Upper lobe of left lung (tissue), 6 donors: Measurements from ENCODE around the gene MPPED2. TPM values are rescaled to one million over a fixed set of nuclear protein-coding genes. Genes with fewer than 3 reads are reported as not detected.
A peak's percentile ranks its signal among the peaks of the same experiment; 100 is the strongest.

Source experiments
- ATAC-seq, 2 donors: fragments of 200-7000 bp; cut with Tn5 transposase; one replicate each; pipeline ENCODE4 v1.9.1; 2022; ENCODE audit warnings: mild to moderate bottlenecking in 2 of 2, moderate library complexity in 2 of 2; ENCODE audit not compliant: low FRiP score in 2 of 2
- DNase-seq, 2 donors: peaks; one replicate each; pipeline ENCODE4 v3.0.0-alpha.2; 2019 to 2020
- H3K27ac ChIP-seq, 4 donors: fragments of 200-600 bp; sonication (generic); one replicate each; pipeline ENCODE4 v1.5.1; 2016 to 2019
- H3K27me3 ChIP-seq, 4 donors: fragments of 200-600 bp; sonication (generic); one replicate each; pipeline ENCODE4 v1.5.1; 2017 to 2019
- H3K36me3 ChIP-seq, 4 donors: fragments of 200-600 bp; sonication (generic); one replicate each; pipeline ENCODE4 v1.5.1; 2016 to 2019
- H3K4me1 ChIP-seq, 4 donors: fragments of 200-600 bp; sonication (generic); one replicate each; pipeline ENCODE4 v1.5.1; 2018 to 2019
- H3K4me3 ChIP-seq, 4 donors: fragments of 200-600 bp; sonication (generic); one replicate each; pipeline ENCODE4 v1.5.1; 2017 to 2019; ENCODE audit warnings: mild to moderate bottlenecking in 2 of 4, moderate library complexity in 1 of 4
- H3K9me3 ChIP-seq, 4 donors: fragments of 200-600 bp; sonication (generic); one replicate each; pipeline ENCODE4 v1.5.1; 2018 to 2019
- EP300 ChIP-seq, 4 donors: sonication (generic); formaldehyde crosslinking; IDR thresholded peaks; one replicate each; pipeline ENCODE4 v1.5.1; 2017; ENCODE audit warnings: antibody characterized with exemption in 4 of 4, control low read depth in 2 of 4
- POLR2A ChIP-seq, 4 donors: fragments of 450-650 bp; IDR thresholded peaks; one replicate each; pipeline ENCODE4 v1.5.1; 2016 to 2017; ENCODE audit warnings: antibody characterized with exemption in 4 of 4, mild to moderate bottlenecking in 2 of 4
- POLR2AphosphoS5 ChIP-seq, 2 donors: sonication (generic); formaldehyde crosslinking; IDR thresholded peaks; one replicate each; pipeline ENCODE4 v1.5.1; 2017; ENCODE audit warnings: antibody characterized with exemption in 2 of 2
- WGBS, 2 donors: methylation state at CpG; one replicate each; pipeline ENCODE4 v1.1.5; 2017 to 2018; 5-methylcytosine and 5-hydroxymethylcytosine counted together
- total RNA-seq, 6 donors: library from RNA; depleted of rRNA in 4 of 6; stranded (reverse); fragments of >200 nt in 4 of 6; gene quantifications; one replicate each; pipeline versions ENCODE4 v1.1.0 to v1.2.1, GENCODE V29; 2016 to 2021
- TF ChIP-seq, protein P1 (sequence below), 6 experiments: fragments of 450-650 bp in 4 of 6; fragments of 200-600 bp in 2 of 6; sonication (generic) in 2 of 6; IDR thresholded peaks; one replicate each; pipeline ENCODE4 v1.5.1; 2016 to 2019; ENCODE audit warnings: antibody characterized with exemption in 6 of 6
- donor health status: DM: no; HTN: no; CAD: no; lungs with moderate emphysema.
- donor health status: DM: no; HTN: yes; CAD: no; lungs with severe emphysema.

The MPPED2 gene
- total RNA-seq, 6 donors from 2014 or later, result 0.20 to 3.8 (median 0.49) TPM; not detected in 1

GRCh38 chr11:30468881-30469280, 117.3 kb downstream of the MPPED2 start:
- TF ChIP-seq EP300 (IDR thresholded peaks at IDR 0.05) (no peak), POLR2AphosphoS5 (IDR thresholded peaks at IDR 0.05) (no peak), POLR2A (IDR thresholded peaks at IDR 0.05) (no peak)
- TF ChIP-seq, protein P1, sequence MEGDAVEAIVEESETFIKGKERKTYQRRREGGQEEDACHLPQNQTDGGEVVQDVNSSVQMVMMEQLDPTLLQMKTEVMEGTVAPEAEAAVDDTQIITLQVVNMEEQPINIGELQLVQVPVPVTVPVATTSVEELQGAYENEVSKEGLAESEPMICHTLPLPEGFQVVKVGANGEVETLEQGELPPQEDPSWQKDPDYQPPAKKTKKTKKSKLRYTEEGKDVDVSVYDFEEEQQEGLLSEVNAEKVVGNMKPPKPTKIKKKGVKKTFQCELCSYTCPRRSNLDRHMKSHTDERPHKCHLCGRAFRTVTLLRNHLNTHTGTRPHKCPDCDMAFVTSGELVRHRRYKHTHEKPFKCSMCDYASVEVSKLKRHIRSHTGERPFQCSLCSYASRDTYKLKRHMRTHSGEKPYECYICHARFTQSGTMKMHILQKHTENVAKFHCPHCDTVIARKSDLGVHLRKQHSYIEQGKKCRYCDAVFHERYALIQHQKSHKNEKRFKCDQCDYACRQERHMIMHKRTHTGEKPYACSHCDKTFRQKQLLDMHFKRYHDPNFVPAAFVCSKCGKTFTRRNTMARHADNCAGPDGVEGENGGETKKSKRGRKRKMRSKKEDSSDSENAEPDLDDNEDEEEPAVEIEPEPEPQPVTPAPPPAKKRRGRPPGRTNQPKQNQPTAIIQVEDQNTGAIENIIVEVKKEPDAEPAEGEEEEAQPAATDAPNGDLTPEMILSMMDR (IDR thresholded peaks at IDR 0.05), result no peak
- no peak overlapping the region for H3K4me3 ChIP-seq
- 26 to 36% methylated on average over 2 of the region's 2 CpGs for WGBS, 2 donors

GRCh38 chr11:30467176-30467575, 119.0 kb downstream of the MPPED2 start:
- no peaks in the 10 kb centered on the region for H3K9me3 ChIP-seq
- TF ChIP-seq EP300 (IDR thresholded peaks at IDR 0.05) (no peak), POLR2AphosphoS5 (IDR thresholded peaks at IDR 0.05) (no peak), POLR2A (IDR thresholded peaks at IDR 0.05) (no peak)
- TF ChIP-seq, protein P1 (IDR thresholded peaks at IDR 0.05), result no peak
- DNase-seq (peak in 1 of 2 donors; percentile 1), ATAC-seq (peak in 1 of 2 donors; percentile 17)
- H3K4me3 ChIP-seq, result no peak overlapping the region
- H3K4me1 ChIP-seq, result peaks cover 0 to 5% (median 0%) of the 10 kb centered on the region in 4 donors
- H3K36me3 ChIP-seq, result no peaks in the 10 kb centered on the region
- H3K27me3 ChIP-seq, result no peaks in the 10 kb centered on the region
- H3K27ac ChIP-seq, result no peak overlapping the region

More at GRCh38 chr11:30468881-30469280, 117.3 kb downstream of the MPPED2 start:
- ATAC-seq, result no peak
- Histone ChIP-seq H3K27ac (no peak overlapping the region), H3K4me1 (peaks cover 0 to 5% (median 0%) of the 10 kb centered on the region in 4 donors), H3K27me3 (no peaks in the 10 kb centered on the region), H3K36me3 (no peaks in the 10 kb centered on the region), H3K9me3 (no peaks in the 10 kb centered on the region)
- DNase-seq, result no peak

DNA sequence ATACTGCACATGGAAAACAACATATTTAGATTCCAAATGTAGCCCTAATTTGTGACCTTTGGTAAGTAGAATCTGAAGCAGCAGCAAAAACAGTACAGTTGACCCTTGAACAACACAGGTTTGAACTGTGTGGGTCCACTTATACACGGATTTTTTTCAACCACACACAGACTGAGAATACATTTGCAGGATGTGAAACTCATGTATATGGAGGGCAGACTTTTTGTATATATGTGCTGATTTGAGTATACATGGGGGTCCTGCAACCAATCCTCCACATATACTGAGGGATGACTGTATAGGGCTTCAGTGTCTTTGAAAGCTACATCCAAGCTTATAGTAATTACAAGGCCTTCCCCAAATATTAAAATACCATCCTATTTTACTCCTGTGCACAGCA, 120.5 kb downstream of the MPPED2 start:
- 58 to 80% methylated on average over 1 of the region's 1 CpG for WGBS, 2 donors

DNA sequence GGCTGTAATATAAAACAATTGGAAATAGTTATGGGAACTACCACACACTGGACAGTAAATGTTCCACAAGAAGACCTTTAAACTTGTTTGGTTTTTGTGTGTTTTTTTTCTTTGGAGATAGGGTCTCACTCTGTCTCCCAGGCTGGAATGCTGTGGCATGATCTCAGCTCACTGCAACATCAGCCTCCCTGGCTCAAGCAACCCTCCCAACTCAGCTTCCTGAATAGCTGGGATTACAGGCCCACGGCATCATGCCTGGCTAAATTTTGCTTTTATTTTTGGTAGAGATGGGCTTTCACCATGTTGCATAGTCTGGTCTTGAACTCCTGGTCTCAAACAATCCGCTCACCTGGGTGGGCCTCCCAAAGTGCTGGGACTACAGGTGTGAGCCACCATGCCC, 121.0 kb downstream of the MPPED2 start:
- DNase-seq (no peak), ATAC-seq (no peak)
- no peaks in the 10 kb centered on the region for H3K9me3 ChIP-seq
- peaks cover 0 to 5% (median 0%) of the 10 kb centered on the region in 4 donors for H3K4me1 ChIP-seq
- WGBS, 2 donors, result 84 to 88% methylated on average over 2 of the region's 2 CpGs
- TF ChIP-seq EP300 (IDR thresholded peaks at IDR 0.05) (no peak), POLR2A (IDR thresholded peaks at IDR 0.05) (no peak), POLR2AphosphoS5 (IDR thresholded peaks at IDR 0.05) (no peak)
- TF ChIP-seq, protein P1 (IDR thresholded peaks at IDR 0.05), result no peak
- H3K27ac ChIP-seq, result no peak overlapping the region
- no peaks in the 10 kb centered on the region for H3K36me3 ChIP-seq
- H3K27me3 ChIP-seq, result no peaks in the 10 kb centered on the region
- no peak overlapping the region for H3K4me3 ChIP-seq

More for the DNA sequence above, 120.5 kb downstream of the MPPED2 start:
- DNase-seq (no peak), ATAC-seq (no peak)
- H3K4me3 ChIP-seq, result no peak overlapping the region
- H3K4me1 ChIP-seq, result peaks cover 0 to 5% (median 0%) of the 10 kb centered on the region in 4 donors
- TF ChIP-seq, protein P1 (IDR thresholded peaks at IDR 0.05), result no peak
- no peaks in the 10 kb centered on the region for H3K36me3 ChIP-seq
- no peak overlapping the region for H3K27ac ChIP-seq
- H3K9me3 ChIP-seq, result no peaks in the 10 kb centered on the region
- no peaks in the 10 kb centered on the region for H3K27me3 ChIP-seq

DNA sequence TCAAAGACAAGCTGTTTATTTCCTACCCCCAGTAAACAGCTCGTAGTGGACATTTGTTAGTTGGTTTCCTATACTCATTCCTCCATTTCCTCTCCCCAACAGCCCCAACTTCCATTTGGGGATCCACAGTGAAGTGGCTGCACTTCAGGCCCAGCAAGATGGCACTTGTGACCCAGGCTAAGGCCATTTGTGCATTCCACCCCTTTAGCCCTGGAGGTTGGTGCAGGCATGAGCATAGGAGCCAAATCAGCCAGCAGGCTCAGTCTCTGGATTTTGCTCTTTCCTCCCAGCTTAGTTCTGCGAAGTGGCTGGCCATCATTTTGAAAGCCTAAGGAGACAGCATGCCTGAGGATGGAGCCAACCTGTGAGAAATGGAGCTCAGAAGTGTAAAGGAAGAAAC, 122.9 kb downstream of the MPPED2 start:
- no peak for ATAC-seq
- Histone ChIP-seq H3K9me3 (no peaks in the 10 kb centered on the region), H3K27ac (no peak overlapping the region), H3K27me3 (no peaks in the 10 kb centered on the region), H3K4me3 (no peak overlapping the region), H3K4me1 (no peaks in the 10 kb centered on the region), H3K36me3 (no peaks in the 10 kb centered on the region)
- TF ChIP-seq, protein P1 (IDR thresholded peaks at IDR 0.05), result no peak
- no peak for TF ChIP-seq EP300 (IDR thresholded peaks at IDR 0.05)
- no peak for TF ChIP-seq POLR2AphosphoS5 (IDR thresholded peaks at IDR 0.05)
- TF ChIP-seq POLR2A (IDR thresholded peaks at IDR 0.05), result no peak
- WGBS, 2 donors, result 83 to 86% methylated on average over 2 of the region's 2 CpGs
- no peak for DNase-seq
